HepG2 (cell line): ENCODE measurements around the gene RPTOR.
"Not testable (repeated sequence)": the region's sequence is repeated elsewhere in the genome, so short reads cannot be mapped to it uniquely, and the experiment has no call there.

ENCODE experiments used
- BCL6 ChIP-seq: IDR thresholded peaks from 2 replicates; pipeline ENCODE4 v1.6.1; 2016; ENCODE audit warnings: missing genetic modification reagents, missing compliant biosample characterization
- CHD2 ChIP-seq: IDR thresholded peaks from 2 replicates; pipeline ENCODE4 v1.6.1; 2011; ENCODE audit warnings: low read depth, low read length, improper control_type of control experiment
- FOXM1 ChIP-seq: sonication (generic); formaldehyde crosslinking; IDR thresholded peaks from 2 replicates; pipeline ENCODE4 v1.5.0; 2020; ENCODE audit warnings: missing genetic modification reagents
- ZNF282 ChIP-seq: fragments of 450-650 bp; IDR thresholded peaks from 2 replicates; pipeline ENCODE4 v1.6.1; 2018; ENCODE audit not compliant: partially characterized antibody
- TF ChIP-seq, protein P1 (sequence below): sonication (generic); formaldehyde crosslinking; IDR thresholded peaks from 2 replicates; pipeline ENCODE4 v1.4.0; 2020; ENCODE audit warnings: missing genetic modification reagents, borderline replicate concordance
- TF ChIP-seq, protein P2 (sequence below): IDR thresholded peaks from 2 replicates; pipeline ENCODE4 v1.6.1; 2016; ENCODE audit warnings: low read depth, control low read depth

DNA sequence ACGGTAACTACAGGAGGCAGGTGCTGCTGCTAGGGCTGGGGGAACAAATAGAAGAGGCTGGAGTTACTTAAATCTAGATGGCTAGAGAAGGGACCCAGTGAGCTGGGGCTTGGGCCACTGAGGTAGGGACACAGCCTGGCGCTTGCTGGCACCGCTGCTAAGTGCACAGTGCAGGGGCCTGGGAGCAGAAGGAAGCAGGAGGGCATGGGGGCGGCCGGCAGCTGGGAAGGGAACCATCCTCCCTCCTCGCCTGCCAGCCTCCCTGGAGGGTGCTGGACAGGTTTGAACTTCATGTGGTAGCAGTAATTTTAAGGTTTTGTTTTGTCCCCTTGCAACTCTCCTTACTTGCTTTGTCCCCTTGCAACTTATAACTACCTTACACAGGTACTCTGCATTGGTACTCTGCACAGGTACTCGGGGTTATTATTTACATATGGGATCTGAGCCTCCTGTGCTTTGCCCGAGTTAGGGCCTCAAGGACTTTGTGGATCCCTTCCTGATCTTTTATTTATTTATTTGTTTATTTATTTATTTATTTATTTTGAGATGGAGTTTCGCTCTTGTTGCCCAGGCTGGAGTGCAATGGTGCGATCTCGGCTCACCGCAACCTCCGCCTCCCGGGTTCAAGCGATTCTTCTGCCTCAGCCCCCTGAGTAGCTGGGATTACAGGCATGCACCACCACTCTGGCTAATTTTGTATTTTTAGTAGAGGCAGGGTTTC is 34.2 kb downstream of the RPTOR start:
- TF ChIP-seq ZNF282; BCL6 (CRISPR knock-in tag); CHD2; FOXM1 (CRISPR knock-in tag): not testable (repeated sequence)
- TF ChIP-seq, protein P1, sequence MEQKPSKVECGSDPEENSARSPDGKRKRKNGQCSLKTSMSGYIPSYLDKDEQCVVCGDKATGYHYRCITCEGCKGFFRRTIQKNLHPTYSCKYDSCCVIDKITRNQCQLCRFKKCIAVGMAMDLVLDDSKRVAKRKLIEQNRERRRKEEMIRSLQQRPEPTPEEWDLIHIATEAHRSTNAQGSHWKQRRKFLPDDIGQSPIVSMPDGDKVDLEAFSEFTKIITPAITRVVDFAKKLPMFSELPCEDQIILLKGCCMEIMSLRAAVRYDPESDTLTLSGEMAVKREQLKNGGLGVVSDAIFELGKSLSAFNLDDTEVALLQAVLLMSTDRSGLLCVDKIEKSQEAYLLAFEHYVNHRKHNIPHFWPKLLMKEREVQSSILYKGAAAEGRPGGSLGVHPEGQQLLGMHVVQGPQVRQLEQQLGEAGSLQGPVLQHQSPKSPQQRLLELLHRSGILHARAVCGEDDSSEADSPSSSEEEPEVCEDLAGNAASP: not testable (repeated sequence)
- TF ChIP-seq, protein P2, sequence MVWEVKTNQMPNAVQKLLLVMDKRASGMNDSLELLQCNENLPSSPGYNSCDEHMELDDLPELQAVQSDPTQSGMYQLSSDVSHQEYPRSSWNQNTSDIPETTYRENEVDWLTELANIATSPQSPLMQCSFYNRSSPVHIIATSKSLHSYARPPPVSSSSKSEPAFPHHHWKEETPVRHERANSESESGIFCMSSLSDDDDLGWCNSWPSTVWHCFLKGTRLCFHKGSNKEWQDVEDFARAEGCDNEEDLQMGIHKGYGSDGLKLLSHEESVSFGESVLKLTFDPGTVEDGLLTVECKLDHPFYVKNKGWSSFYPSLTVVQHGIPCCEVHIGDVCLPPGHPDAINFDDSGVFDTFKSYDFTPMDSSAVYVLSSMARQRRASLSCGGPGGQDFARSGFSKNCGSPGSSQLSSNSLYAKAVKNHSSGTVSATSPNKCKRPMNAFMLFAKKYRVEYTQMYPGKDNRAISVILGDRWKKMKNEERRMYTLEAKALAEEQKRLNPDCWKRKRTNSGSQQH (CRISPR knock-in tag): not testable (repeated sequence)
